HG03066 (cell line): ENCODE data around the gene DHTKD1.

Experiments used
- ATAC-seq: cut with Tn5 transposase; IDR thresholded peaks from one replicate; pipeline ENCODE4 v1.9.1; 2021; ENCODE audit warnings: low read depth; ENCODE audit not compliant: unreplicated experiment

Gene DHTKD1, protein sequence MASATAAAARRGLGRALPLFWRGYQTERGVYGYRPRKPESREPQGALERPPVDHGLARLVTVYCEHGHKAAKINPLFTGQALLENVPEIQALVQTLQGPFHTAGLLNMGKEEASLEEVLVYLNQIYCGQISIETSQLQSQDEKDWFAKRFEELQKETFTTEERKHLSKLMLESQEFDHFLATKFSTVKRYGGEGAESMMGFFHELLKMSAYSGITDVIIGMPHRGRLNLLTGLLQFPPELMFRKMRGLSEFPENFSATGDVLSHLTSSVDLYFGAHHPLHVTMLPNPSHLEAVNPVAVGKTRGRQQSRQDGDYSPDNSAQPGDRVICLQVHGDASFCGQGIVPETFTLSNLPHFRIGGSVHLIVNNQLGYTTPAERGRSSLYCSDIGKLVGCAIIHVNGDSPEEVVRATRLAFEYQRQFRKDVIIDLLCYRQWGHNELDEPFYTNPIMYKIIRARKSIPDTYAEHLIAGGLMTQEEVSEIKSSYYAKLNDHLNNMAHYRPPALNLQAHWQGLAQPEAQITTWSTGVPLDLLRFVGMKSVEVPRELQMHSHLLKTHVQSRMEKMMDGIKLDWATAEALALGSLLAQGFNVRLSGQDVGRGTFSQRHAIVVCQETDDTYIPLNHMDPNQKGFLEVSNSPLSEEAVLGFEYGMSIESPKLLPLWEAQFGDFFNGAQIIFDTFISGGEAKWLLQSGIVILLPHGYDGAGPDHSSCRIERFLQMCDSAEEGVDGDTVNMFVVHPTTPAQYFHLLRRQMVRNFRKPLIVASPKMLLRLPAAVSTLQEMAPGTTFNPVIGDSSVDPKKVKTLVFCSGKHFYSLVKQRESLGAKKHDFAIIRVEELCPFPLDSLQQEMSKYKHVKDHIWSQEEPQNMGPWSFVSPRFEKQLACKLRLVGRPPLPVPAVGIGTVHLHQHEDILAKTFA

DNA sequence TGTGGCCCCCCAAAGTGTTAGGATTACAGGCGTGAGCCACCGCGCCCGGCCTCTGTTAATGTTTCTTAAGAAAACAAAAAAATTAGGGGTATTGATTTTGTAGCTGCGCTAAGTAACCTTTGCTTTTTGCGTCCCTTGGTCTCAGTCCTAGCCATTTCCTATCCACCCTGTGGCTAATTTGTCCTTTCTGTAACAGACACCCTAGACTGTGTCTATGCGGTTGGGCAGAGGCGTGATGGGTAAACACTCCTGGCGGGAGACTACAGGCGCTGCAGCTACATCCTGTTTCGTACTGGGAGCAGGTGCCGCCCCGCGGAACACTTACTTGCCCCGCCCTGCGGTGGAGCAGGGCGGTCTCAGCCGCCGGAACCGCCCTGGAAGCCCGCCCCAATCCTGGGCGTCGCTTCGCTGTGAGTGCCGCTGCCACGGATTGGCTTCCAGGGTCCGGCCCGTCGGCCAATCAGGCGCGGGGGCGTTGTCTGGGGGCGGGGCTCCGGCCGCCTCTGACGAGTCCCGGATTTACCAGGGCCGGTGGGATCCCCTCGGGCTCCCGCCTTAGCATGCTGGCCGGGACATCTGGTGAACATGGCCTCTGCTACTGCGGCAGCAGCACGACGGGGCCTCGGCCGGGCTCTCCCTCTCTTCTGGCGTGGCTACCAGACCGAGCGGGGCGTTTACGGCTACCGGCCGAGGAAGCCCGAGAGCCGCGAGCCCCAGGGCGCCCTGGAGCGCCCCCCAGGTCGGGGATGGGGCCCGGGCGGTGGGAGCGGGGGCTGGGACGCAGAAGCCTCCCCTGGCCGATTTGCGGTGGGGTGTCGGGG lies at the start of gene DHTKD1:
Gene DHTKD1, plus strand, starts transcription at position 506 of the 821 bp plus-strand sequence. Its CDS starts 80 bp downstream, at position 586.
- peak; percentile 96 for ATAC-seq

DNA sequence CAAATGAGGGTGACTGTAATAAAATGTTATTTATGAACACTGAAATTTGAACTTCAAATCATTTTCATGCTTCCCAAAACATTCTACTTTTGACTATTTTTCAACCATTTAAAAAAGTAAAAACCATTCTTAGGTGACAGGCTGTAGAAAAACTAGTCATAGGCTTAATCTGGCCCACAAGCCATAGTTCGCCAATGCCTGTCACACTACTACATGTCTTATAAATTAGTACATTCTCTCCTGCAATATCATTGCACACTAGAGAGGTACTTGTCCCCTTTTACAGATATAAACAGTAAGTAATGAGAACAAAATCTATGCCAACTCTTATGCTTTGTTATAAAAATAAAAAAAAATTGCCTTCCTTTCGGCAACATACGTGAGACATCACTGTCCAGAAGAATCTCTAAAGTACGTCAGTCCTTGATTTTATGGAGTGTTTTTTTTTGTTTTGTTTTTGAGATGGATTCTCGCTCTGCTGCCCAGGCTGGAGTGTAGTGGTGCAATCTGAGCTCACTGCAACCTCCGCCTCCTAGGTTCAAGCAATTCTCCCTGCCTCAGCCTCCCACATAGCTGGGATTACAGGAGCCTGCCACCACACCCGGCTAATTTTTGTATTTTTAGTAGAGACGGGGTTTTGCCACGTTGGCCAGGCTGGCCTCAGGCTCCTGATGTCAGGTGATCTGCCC lies 49.3 kb upstream of the DHTKD1 start:
- no peak for ATAC-seq

DNA sequence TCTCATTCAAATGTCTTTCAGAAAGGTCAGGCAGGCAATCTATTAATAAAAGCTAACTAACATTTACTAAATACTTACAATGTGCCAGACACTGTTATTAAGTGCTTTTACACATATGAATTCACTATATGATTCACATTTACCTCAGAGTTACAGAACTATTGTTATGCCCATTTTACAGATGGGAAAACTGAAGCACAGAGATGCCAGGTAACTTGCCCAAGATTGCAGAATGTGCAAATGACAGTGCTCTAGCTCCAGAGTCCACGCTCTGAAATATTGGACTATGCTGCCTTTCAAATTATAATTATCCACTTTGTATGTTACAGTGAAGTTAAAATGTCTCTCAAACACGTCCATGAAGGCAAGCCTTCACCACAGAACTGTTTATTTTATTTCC lies 48.2 kb upstream of the DHTKD1 start:
- no peak for ATAC-seq

DNA sequence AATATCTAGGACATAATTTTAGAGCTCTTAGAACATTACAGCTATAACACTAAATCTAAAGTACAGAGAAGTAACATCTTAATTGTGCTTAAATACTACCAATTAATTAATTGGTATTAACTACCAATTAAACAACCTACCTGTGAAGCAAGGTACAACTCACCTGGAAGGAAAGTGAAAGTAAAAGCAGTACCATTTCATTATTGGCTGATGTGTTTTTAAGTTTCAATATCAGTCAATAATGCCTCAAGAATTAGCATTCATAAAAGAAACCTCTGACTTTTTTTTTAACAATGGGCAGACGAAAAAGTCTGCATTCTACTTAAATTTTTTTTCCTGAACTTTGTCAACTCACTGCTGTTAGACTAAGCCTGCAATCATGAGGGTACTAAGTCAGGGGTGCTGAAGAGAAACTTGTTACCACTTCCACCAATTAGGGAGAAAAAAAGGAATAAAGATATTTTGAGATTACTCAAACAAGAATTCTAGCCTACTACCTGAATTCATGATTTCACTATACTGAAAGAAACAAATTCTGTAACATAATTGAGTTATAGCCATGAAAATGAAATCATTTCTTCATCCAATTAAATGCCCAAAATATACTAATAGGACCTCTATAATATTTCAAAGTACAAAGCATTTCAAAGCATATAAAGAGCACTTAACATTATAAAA lies 46.0 kb upstream of the DHTKD1 start:
- no peak for ATAC-seq

DNA sequence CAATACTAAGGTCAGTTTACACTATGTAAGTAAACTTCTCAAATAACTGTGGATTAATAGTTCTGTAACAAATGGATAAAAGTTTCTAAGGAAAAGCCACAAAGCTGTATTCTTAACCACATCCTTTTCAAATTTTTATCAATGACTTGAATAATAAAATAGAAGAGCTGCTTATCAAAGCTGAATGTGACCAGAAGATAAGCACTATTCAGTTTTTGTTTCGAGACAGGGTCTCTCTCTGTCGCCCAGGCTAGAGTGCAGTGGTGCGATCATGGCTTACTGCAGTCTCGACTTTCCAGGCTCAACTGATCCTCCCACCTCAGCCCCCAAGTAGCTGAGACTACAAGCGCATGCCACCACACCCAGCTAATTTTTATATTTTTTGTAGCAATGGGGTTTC lies 43.2 kb upstream of the DHTKD1 start:
- no peak for ATAC-seq

DNA sequence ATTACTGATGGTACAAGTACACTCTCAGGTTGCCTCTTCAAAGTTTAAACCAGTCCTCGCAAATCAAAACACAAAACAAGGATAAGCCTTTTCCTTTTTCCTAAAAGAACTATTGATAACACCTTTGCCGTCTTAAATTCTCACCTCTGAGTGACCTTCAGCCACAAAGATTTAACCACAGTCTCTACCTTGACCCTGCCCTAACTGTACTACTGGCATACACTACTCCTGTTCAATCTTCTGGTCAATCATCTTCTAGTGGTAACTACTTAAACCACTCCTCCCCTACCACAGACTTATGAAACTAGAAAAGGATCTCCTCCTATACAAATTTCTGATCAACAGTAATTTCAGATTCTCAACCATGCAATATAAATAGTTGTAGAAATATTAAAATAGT lies 41.2 kb upstream of the DHTKD1 start:
- ATAC-seq, result peak; percentile 94

DNA sequence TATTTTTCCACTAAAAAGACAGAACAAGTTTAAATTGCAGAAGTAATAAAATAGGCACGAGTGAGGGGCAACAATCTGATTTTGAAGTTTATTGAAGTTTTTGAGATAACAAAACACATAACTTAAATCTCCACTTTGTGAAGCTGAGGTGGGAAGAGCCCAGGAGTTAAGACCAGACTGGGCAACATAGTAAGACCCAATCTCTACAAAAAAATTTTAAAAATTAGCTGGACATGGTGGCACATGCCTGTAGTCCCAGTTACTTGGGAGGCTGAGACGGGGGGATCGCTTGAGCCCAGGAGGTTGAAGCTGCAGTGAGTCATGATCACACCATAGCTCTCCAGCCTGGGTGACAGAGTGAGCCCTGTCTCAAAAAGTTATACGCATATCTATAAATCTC lies 37.4 kb upstream of the DHTKD1 start:
- ATAC-seq, result no peak

DNA sequence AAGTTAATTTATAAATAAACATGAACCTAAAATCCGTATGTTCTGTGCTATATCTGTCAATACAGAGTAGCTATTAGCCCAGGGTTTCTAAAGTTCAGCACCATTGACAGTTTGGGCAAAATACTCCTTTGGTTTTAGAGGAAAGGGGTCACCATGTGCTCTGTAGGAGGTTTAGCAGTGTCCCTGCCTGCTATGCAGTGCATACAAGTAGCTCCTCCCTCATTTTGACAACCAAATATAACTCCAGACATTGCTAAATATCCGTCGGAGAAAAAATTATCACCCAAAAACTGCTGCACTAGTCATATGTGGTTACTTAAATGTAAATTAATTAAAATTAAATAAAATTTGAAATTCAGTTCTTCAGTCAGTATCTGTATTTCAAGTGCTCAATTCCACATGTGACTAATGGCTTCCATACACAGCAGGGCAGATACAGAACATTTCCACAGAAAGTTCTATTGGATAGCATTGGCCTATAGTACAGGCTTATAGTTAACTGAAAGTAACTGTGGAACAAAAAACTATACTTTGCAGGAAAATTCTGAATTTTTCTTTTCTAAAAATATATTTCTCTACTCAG lies 32.6 kb upstream of the DHTKD1 start:
- no peak for ATAC-seq

DNA sequence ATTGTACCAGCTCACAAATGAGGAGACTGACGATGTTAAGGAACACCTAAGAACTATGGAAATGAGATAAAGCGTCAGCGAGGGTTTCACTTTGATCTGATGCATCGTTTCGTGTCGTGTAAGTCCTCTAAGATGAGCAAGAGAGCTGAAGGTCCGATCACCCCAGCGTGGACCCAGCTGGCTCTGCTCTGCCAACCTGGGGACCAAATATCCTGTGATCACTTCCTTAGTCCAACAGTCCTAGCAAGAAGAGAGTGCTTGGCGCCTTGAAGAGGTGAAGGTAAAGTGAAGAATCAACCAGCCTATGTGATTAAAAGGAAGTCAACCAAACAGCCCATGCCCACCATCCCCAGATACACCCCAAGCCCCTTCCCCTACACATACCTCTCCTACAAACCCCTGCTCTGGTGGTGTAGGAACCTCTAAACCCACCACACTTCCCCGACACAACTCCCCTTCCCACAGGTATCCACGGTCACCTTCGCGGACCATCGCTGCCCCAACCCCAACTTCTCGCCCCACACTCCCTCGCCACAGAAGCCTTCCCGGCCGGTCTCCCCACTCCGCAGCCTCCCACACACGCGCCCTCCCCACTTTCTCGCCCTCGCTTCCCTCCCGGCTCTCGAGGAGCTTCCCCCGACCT lies 26.9 kb upstream of the DHTKD1 start:
- ATAC-seq, result no peak

DNA sequence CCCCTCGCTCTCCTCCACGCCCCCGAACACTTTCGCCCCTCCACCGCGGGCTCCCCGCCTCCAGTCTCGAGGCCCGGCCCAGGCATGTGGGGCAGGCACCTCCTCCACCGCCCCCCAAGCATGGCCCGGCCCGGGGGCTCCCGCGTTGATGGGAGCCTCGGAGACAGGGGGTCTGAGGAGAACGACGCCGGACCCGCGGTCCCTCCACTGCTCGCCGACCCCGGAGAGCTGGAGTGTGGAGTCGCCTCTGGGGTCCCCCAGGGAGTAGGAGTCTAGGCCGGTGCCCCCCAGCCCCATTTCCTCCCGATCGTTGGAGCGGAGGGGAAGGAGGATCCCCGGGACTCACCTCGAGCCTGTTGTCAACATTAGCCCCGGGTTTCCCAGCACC lies 26.4 kb upstream of the DHTKD1 start:
- ATAC-seq, result peak; percentile 3

DNA sequence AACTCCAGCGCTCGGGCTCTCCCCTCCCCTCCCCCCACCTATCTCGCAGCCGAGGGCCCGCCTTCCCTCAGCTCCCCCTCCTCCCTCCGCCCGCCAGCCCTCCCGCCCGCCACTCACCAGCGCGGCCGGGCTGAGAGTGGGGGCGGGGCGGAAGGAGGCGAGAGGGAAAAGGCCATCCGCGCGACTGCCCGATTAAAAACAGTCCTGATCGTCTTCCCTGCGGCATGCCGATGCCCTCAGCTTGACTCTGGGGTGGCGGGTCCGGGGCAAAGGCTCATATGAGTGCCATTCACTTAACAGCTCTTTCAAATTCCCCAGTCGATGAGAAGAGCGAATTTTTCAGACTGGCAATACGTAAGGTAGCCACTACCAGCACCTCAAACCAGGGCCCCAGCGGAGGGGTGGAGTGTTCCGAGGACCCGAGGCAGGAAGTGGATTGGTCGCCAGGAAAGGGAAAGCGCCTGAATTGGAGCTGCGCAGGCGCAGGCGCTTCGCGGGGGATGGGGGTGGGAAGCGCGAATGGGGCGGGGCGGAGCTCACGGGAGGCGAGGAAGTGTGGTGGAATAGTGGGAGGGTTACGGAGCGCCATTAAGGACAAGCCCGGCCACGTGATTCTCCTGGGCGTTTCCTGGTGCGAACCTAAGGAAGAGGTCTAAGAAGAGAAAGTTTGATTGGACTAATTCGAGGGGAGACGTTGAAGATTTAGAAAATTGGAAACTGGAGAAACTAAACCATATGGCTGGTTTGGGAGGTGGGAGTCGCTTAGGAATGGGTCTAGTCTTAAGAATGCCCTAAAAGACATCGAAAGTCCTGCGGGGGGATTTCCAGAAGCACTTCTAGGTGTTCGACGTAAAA lies 25.7 kb upstream of the DHTKD1 start, which contains the start of gene UPF2:
Gene UPF2, minus strand, starts transcription at position 13 of the 855 bp plus-strand sequence. CDS start 7,386 bp downstream, outside the sequence.
- ATAC-seq, result peak; percentile 49

DNA sequence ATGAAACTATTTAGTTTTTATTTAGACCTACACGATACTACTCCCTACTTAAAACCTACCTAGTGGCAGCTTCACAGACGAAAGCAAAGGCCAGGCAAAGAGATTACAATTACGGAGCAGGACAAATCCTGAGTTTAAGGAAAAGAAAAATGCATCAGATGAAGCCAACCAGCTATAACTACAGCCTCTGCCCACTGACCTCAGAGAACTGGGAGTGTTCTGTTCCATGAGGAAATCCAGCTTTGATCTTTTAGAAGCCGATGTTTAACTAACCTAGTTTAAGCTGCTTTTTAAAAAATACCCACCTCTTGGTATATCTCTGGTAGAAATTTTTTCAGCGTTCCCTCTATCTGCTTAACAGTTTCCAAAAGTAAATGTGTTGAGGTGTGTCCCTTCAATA lies 23.2 kb upstream of the DHTKD1 start:
- ATAC-seq, result no peak

DNA sequence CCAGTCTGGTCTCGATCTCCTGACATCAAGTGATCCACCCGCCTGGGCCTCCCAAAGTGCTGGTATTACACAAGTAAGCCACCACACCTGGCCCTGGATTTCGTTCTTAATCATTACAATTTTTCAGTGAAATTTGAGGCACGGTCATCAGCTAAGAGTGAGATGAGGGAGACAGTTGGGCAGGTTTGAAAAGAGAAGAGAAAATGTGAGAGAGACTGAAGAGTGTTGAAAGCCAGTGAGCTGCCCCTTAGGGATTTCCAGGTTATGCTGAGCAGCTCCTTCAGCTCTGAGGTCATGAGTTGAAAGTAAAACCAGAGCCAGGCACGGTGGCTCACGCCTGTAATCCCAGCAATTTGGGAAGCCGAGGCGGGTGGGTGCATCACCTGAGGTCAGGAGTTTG lies 20.2 kb upstream of the DHTKD1 start:
- no peak for ATAC-seq

DNA sequence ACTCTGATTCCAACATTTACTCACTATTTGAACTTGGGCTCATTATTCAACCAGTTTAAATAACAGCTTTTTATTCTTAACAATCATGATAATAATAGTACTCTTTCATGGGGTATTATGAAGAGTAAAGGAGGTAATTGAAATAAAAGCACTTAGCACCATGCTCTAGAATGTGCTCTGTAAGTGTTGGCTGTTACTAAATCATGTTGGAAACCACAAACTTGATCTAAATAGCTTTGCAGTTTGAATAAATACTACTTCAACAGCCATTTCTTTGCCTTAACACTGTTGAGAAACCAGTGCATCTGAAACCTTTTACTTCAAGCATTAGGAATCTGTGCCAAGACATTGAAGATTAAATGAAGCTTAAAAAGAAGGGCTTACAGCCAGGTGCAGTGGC lies 18.2 kb upstream of the DHTKD1 start:
- no peak for ATAC-seq

DNA sequence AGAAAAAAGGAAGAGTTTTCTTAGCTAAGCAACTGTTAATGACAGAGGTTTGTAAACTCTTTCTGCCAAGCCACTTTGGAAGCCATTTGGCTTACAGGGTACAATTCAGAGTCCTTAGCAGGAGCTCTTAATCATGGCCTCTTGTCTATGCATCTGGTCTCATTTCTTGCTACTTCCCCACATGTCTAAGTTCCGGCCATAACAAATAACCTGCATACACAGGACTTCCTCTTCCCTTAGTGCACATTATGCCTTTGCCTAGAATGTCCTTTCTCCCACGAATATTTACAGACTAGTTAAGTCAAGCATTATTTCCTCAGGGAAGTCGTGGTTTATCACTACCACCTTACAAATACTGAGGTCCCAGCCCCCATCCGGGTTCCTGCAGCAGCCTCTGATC lies 17.5 kb upstream of the DHTKD1 start:
- ATAC-seq, result no peak

DNA sequence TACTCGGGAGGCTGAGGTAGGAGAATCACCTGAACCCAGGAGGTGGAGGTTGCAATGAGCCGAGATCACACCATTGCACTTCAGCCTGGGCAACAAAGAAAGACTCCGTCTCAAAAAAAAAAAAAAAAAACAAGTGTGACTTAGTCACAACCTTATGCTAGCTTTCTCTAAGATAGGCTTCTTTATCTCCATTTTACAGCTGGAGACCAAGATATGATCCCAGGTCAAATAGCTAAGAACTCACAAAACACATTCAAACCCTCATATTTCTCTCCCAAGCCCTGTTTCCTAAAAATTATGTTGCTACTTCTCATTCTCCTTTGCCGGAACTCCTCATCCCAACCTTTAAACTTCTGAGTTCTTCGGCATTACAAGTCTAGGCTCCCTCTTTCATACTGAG lies 13.0 kb upstream of the DHTKD1 start:
- no peak for ATAC-seq

DNA sequence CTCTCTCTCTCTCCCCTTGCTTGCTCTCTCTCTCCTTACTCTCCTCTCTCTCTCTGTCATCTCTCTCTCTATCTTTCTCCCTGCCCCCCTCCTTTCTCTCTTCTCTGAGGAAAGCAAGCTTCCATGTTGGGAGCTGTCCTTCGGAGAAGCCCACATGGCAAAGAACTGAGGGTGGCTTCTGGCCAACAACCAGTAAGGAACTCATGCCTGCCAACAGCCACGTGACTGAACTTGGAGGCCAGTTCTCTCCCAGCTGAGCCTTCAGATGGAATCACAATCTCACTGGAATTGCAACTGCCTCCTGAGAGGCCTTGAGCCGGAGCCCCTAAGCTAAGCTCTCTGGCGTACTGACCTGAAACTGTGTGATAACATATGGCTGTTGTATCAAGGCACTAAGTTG lies 12.0 kb upstream of the DHTKD1 start:
- no peak for ATAC-seq

DNA sequence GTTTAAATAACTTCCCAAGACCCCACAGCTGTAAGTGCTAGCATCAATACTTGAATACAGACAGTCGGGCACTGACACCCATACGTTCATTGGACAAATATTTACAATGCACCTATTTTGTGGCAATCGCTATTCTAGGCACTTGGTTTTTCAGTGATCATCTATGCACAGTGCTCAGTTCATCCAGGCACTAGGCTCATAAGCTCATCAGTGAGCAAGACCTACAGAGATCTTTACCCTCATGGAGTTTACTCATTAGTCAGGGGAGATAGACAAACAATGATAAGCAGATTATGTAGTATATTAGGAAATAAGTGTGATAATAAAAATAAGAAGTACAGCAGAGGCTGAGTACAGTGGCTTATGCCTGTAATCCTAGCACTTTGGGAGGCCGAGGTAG lies 7.6 kb upstream of the DHTKD1 start:
- no peak for ATAC-seq
